GM12878 (cell line): Measurements from ENCODE around the gene RNF152.

Experiments used
- CBFB ChIP-seq: IDR thresholded peaks from 2 replicates; pipeline ENCODE4 v1.6.1; 2016; ENCODE audit warnings: antibody characterized with exemption, low read depth
- CBX3 ChIP-seq: fragments of 200-600 bp; sonication (generic); IDR thresholded peaks from 2 replicates; pipeline ENCODE4 v1.6.1; 2016; ENCODE audit warnings: low read depth, borderline replicate concordance
- CTCF ChIP-seq, 3 experiments: IDR thresholded peaks in 2 of 3; conservative IDR thresholded peaks in 1 of 3; 2 replicates each; pipeline ENCODE4 v1.5.1; 2011; ENCODE audit warnings: low read depth in 3 of 3, low read length in 3 of 3, mild to moderate bottlenecking in 3 of 3, control low read depth in 2 of 3, moderate library complexity in 2 of 3, inconsistent platforms in 1 of 3, mixed read lengths in 1 of 3; ENCODE audit not compliant: control insufficient read depth in 2 of 3, insufficient read depth in 1 of 3; ENCODE audit errors: extremely low read depth in 1 of 3

- TF ChIP-seq CBFB (no peak), CBX3 (no peak), CTCF (IDR thresholded peaks at IDR 0.05 in 2 of 3, conservative IDR thresholded peaks at IDR 0.05 in 1 of 3; ENCODE audit: control insufficient read depth in 2 of 3, extremely low read depth in 1 of 3, insufficient read depth in 1 of 3, low read depth in 3 of 3, low read length in 3 of 3) (no peak)
These were observed 38.0 kb downstream of the RNF152 start for GRCh38 chr18:61854578-61855448.
